NCI-H2196 treated with DMSO at 0.1 percent for 48 hours (cell line): ENCODE data around the gene C11orf91.
A peak's percentile ranks its signal among the peaks of the same experiment; 100 is the strongest.
"Not testable (repeated sequence)": the region's sequence is repeated elsewhere in the genome, so short reads cannot be mapped to it uniquely, and the experiment has no call there.

Experiments used
- DNase-seq: peaks from one replicate; lab custom pipeline; 2025; ENCODE audit not compliant: unreplicated experiment; lab: John Stamatoyannopoulos, UW

The C11orf91 gene

GRCh38 chr11:33700502-33701271 is at the start of gene C11orf91:
Gene C11orf91, minus strand, starts transcription at chr11:33700826. Its CDS starts 86 bp downstream, at chr11:33700740.
- DNase-seq: peak; percentile 91

- DNase-seq: no peak
Observed at GRCh38 chr11:33747979-33748378, 47.4 kb upstream of the C11orf91 start.

GRCh38 chr11:33743291-33743690 is 42.7 kb upstream of the C11orf91 start:
- no peak for DNase-seq

- DNase-seq: no peak
Observed at GRCh38 chr11:33742249-33742851, 41.7 kb upstream of the C11orf91 start.

- no peak for DNase-seq
Observed at GRCh38 chr11:33741806-33742205, 41.2 kb upstream of the C11orf91 start.

- no peak for DNase-seq
Observed at GRCh38 chr11:33737362-33737821, 36.8 kb upstream of the C11orf91 start.

GRCh38 chr11:33736148-33736812 is 35.7 kb upstream of the C11orf91 start, which contains the start of gene CD59:
Gene CD59, minus strand, starts transcription at chr11:33736423. Its CDS starts 13,978 bp downstream, at chr11:33722445.
- peak; percentile 81 for DNase-seq

GRCh38 chr11:33735271-33736147 is 34.9 kb upstream of the C11orf91 start:
- DNase-seq: no peak

GRCh38 chr11:33734441-33735270 is 34.0 kb upstream of the C11orf91 start:
- DNase-seq: no peak

- DNase-seq: no peak
Observed at GRCh38 chr11:33733980-33734379, 33.4 kb upstream of the C11orf91 start.

- DNase-seq: no peak
Observed at GRCh38 chr11:33731723-33732531, 31.3 kb upstream of the C11orf91 start.

GRCh38 chr11:33730716-33731115 is 30.1 kb upstream of the C11orf91 start:
- DNase-seq: no peak

GRCh38 chr11:33729072-33729664 is 28.5 kb upstream of the C11orf91 start:
- not testable (repeated sequence) for DNase-seq

GRCh38 chr11:33727539-33727938 is 26.9 kb upstream of the C11orf91 start:
- not testable (repeated sequence) for DNase-seq

GRCh38 chr11:33725496-33725895 is 24.9 kb upstream of the C11orf91 start:
- DNase-seq: no peak

GRCh38 chr11:33724644-33725035 is 24.0 kb upstream of the C11orf91 start:
- no peak for DNase-seq

- DNase-seq: no peak
Observed at GRCh38 chr11:33723238-33723881, 22.7 kb upstream of the C11orf91 start.

- DNase-seq: no peak
Observed at GRCh38 chr11:33722590-33723234, 22.1 kb upstream of the C11orf91 start.
